Liver (tissue), 9 donors: ENCODE data around the gene IER2. TPM values are rescaled to one million over a fixed set of nuclear protein-coding genes. Genes with fewer than 3 reads are reported as not detected.

Source experiments
- DNase-seq: peaks from one replicate; pipeline ENCODE4 v3.0.0-alpha.2; 2017; ENCODE audit warnings: low spot score
- H3K27ac ChIP-seq, 2 donors: one replicate each; pipeline ENCODE4 v1.7.0; 2013; ENCODE audit warnings: inconsistent platforms in 2 of 2, low read length in 2 of 2, control low read depth in 1 of 2, low read depth in 1 of 2, mild to moderate bottlenecking in 1 of 2
- H3K27me3 ChIP-seq, 4 donors: one replicate each; pipeline versions ENCODE4 v1.6.1 to v1.7.0; 2013; ENCODE audit warnings: low read length in 3 of 4, inconsistent platforms in 1 of 4, mild to moderate bottlenecking in 1 of 4, moderate library complexity in 1 of 4; ENCODE audit not compliant: control insufficient read depth in 4 of 4, insufficient read depth in 4 of 4
- H3K36me3 ChIP-seq, 4 donors: one replicate each; pipeline versions ENCODE4 v1.6.1 to v1.7.0; 2013; ENCODE audit warnings: low read length in 3 of 4, mild to moderate bottlenecking in 3 of 4, low read depth in 1 of 4, moderate library complexity in 1 of 4; ENCODE audit not compliant: control insufficient read depth in 4 of 4, insufficient read depth in 3 of 4
- H3K4me1 ChIP-seq, 4 donors: one replicate each; pipeline versions ENCODE4 v1.6.1 to v1.7.0; 2013; ENCODE audit warnings: low read length in 3 of 4, mild to moderate bottlenecking in 3 of 4, moderate library complexity in 1 of 4; ENCODE audit not compliant: control insufficient read depth in 4 of 4, insufficient read depth in 4 of 4
- H3K4me3 ChIP-seq, 3 donors: one replicate each; pipeline versions ENCODE4 v1.6.1 to v1.7.0; 2013; ENCODE audit warnings: low read length in 3 of 3, control low read depth in 1 of 3, low read depth in 1 of 3, mild to moderate bottlenecking in 1 of 3
- H3K9ac ChIP-seq, 2 donors: one replicate each; pipeline ENCODE4 v1.7.0; 2013; ENCODE audit warnings: low read length in 2 of 2, mild to moderate bottlenecking in 2 of 2, moderate library complexity in 2 of 2, control low read depth in 1 of 2, low read depth in 1 of 2
- H3K9me3 ChIP-seq, 4 donors: one replicate each; pipeline versions ENCODE4 v1.6.1 to v1.7.0; 2013; ENCODE audit warnings: low read length in 3 of 4; ENCODE audit not compliant: control insufficient read depth in 4 of 4
- ATF3 ChIP-seq: IDR thresholded peaks from 2 replicates; pipeline ENCODE4 v1.6.1; 2016; ENCODE audit warnings: antibody characterized with exemption
- EGR1 ChIP-seq, 2 donors: IDR thresholded peaks; 2 replicates each; pipeline ENCODE4 v1.6.1; 2016 to 2018; ENCODE audit warnings: antibody characterized with exemption in 2 of 2, low read depth in 2 of 2
- FOXA1 ChIP-seq: IDR thresholded peaks from 2 replicates; pipeline ENCODE4 v1.6.1; 2016; ENCODE audit warnings: antibody characterized with exemption
- FOXA2 ChIP-seq: IDR thresholded peaks from 2 replicates; pipeline ENCODE4 v1.6.1; 2016; ENCODE audit warnings: antibody characterized with exemption
- HNF4A ChIP-seq, 2 donors: conservative IDR thresholded peaks; 2 replicates each; pipeline ENCODE4 v1.6.1; 2016; ENCODE audit warnings: antibody characterized with exemption in 2 of 2, mild to moderate bottlenecking in 2 of 2
- HNF4G ChIP-seq: IDR thresholded peaks from 2 replicates; pipeline ENCODE4 v1.6.1; 2016; ENCODE audit warnings: antibody characterized with exemption
- JUND ChIP-seq, 2 donors: IDR thresholded peaks; 2 replicates each; pipeline ENCODE4 v1.6.1; 2016; ENCODE audit warnings: antibody characterized with exemption in 2 of 2
- NR2F2 ChIP-seq: IDR thresholded peaks from 2 replicates; pipeline ENCODE4 v1.6.1; 2016; ENCODE audit warnings: antibody characterized with exemption
- RAD21 ChIP-seq, 2 donors: IDR thresholded peaks; 2 replicates each; pipeline ENCODE4 v1.6.1; 2016; ENCODE audit warnings: antibody characterized with exemption in 2 of 2, mild to moderate bottlenecking in 2 of 2
- REST ChIP-seq: IDR thresholded peaks from 2 replicates; pipeline ENCODE4 v1.6.1; 2016; ENCODE audit warnings: antibody characterized with exemption, mild to moderate bottlenecking
- RXRA ChIP-seq, 2 donors: IDR thresholded peaks; 2 replicates each; pipeline ENCODE4 v1.6.1; 2017 to 2018; ENCODE audit warnings: antibody characterized with exemption in 2 of 2, mild to moderate bottlenecking in 1 of 2
- SP1 ChIP-seq: IDR thresholded peaks from 2 replicates; pipeline ENCODE4 v1.6.1; 2018; ENCODE audit warnings: antibody characterized with exemption, mild to moderate bottlenecking
- TAF1 ChIP-seq: conservative IDR thresholded peaks from 2 replicates; pipeline ENCODE4 v1.6.1; 2016; ENCODE audit warnings: antibody characterized with exemption, mild to moderate bottlenecking
- YY1 ChIP-seq: IDR thresholded peaks from 2 replicates; pipeline ENCODE4 v1.6.1; 2016; ENCODE audit warnings: antibody characterized with exemption, mild to moderate bottlenecking
- WGBS: extraction: QIAGEN DNeasy Blood & Tissue Kit; methylation state at CpG from one replicate; pipeline ENCODE4 v1.1.7; 2013; 5-methylcytosine and 5-hydroxymethylcytosine counted together
- polyA plus RNA-seq, 2 donors: library from polyadenylated mRNA; stranded (reverse) in 1 of 2; unstranded in 1 of 2; fragments of 200-250 nt in 1 of 2; fragments of >200 nt in 1 of 2; fragmentation: Nextera tagmentation in 1 of 2; extraction: Ambion mirVana in 1 of 2; gene quantifications; one replicate each; pipeline versions ENCODE4 v1.2.1 to v1.2.3, GENCODE V29; 2013 to 2015
- total RNA-seq, 2 donors: library from RNA; depleted of rRNA; stranded (reverse); fragments of >200 nt; gene quantifications; one replicate each; pipeline ENCODE4 v1.2.3, GENCODE V29; 2014
- TF ChIP-seq, protein P1 (sequence below): fragments of 150-350 bp; IDR thresholded peaks from 2 replicates; pipeline ENCODE4 v1.5.1; 2017; ENCODE audit warnings: improper control_type of control experiment, low read depth, low read length; ENCODE audit not compliant: missing input control
- TF ChIP-seq, protein P2 (sequence below): IDR thresholded peaks from 2 replicates; pipeline ENCODE4 v1.6.1; 2016; ENCODE audit warnings: antibody characterized with exemption
- TF ChIP-seq, protein P3 (sequence below): IDR thresholded peaks from 2 replicates; pipeline ENCODE4 v1.6.1; 2016; ENCODE audit warnings: antibody characterized with exemption
- donor health status: healthy.
- donor health status: healthy.
- donor health status: healthy.
- donor health status: healthy.
- donor health status: healthy.

The IER2 gene
- total and polyA plus RNA-seq, 4 donors: 11.4 to 38.9 (median 21.9) TPM

DNA sequence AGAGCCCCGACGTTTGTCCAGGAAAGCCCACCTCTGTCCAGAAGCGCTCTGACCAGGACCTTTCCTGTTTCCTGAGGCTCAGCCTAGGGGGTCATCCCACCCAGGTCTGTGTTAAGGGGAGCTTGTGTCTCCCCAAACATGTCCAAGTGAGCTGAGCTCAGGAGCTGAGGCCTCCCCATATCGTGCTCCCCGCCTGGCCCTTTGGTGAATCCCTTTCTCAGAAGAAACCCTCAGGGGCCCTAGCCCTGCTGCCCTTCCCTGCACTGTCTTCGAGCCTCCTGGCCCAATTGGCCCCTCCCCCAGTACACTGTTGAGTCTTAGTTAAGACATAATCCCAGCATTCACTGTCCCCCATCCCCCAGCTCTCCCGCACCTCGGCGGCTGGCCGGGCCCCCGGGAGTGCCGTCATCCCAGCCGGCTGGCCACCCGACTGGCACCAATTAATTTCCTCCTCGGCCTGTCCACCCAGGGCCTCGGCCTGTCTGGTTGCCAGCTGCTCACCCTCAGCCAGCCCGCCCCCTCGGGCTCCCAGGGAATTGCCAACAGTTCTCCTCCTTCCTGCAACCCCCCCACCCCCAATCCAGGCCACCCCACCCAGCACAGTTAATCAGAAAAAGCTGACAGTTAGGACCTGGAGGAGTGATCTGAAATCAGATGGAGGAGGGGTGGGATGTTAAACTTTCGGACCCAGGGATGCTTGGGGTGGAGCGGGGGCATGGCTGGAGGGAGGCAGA, 13.6 kb downstream of the IER2 start:
- DNase-seq: no peak
- 52% methylated on average over 20 of the region's 20 CpGs for WGBS
- TF ChIP-seq, protein P1, sequence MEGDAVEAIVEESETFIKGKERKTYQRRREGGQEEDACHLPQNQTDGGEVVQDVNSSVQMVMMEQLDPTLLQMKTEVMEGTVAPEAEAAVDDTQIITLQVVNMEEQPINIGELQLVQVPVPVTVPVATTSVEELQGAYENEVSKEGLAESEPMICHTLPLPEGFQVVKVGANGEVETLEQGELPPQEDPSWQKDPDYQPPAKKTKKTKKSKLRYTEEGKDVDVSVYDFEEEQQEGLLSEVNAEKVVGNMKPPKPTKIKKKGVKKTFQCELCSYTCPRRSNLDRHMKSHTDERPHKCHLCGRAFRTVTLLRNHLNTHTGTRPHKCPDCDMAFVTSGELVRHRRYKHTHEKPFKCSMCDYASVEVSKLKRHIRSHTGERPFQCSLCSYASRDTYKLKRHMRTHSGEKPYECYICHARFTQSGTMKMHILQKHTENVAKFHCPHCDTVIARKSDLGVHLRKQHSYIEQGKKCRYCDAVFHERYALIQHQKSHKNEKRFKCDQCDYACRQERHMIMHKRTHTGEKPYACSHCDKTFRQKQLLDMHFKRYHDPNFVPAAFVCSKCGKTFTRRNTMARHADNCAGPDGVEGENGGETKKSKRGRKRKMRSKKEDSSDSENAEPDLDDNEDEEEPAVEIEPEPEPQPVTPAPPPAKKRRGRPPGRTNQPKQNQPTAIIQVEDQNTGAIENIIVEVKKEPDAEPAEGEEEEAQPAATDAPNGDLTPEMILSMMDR: no peak
- TF ChIP-seq, protein P2, sequence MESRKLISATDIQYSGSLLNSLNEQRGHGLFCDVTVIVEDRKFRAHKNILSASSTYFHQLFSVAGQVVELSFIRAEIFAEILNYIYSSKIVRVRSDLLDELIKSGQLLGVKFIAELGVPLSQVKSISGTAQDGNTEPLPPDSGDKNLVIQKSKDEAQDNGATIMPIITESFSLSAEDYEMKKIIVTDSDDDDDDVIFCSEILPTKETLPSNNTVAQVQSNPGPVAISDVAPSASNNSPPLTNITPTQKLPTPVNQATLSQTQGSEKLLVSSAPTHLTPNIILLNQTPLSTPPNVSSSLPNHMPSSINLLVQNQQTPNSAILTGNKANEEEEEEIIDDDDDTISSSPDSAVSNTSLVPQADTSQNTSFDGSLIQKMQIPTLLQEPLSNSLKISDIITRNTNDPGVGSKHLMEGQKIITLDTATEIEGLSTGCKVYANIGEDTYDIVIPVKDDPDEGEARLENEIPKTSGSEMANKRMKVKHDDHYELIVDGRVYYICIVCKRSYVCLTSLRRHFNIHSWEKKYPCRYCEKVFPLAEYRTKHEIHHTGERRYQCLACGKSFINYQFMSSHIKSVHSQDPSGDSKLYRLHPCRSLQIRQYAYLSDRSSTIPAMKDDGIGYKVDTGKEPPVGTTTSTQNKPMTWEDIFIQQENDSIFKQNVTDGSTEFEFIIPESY: no peak
- TF ChIP-seq FOXA2: no peak
- no peak for TF ChIP-seq REST
- no peak for TF ChIP-seq ATF3
- no peak for TF ChIP-seq FOXA1
- TF ChIP-seq RAD21 (IDR thresholded peaks at IDR 0.05): no peak
- TF ChIP-seq NR2F2: no peak
- TF ChIP-seq RXRA (IDR thresholded peaks at IDR 0.05): no peak
- TF ChIP-seq HNF4G: no peak
- no peak for TF ChIP-seq JUND (IDR thresholded peaks at IDR 0.05)
- TF ChIP-seq TAF1: no peak
- TF ChIP-seq, protein P3, sequence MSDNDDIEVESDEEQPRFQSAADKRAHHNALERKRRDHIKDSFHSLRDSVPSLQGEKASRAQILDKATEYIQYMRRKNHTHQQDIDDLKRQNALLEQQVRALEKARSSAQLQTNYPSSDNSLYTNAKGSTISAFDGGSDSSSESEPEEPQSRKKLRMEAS: no peak
- TF ChIP-seq HNF4A (conservative IDR thresholded peaks at IDR 0.05): no peak
- TF ChIP-seq EGR1 (IDR thresholded peaks at IDR 0.05; ENCODE audit: low read depth in 2 of 2): no peak
- TF ChIP-seq YY1: no peak
- no peak for TF ChIP-seq SP1
- Histone ChIP-seq H3K4me1 (peaks cover 9 to 50% (median 22%) of the 10 kb centered on the region in 4 donors), H3K27me3 (no peaks in the 10 kb centered on the region), H3K27ac (peak overlapping the region; percentile 87 to 94), H3K9ac (peak overlapping the region; percentile 1 to 82), H3K9me3 (no peaks in the 10 kb centered on the region), H3K36me3 (no peaks in the 10 kb centered on the region), H3K4me3 (peak overlapping the region in 1 of 3 donors; percentile 51)
